H1 (cell line): Measurements from ENCODE around the gene NUP205. TPM values are rescaled to one million over a fixed set of nuclear protein-coding genes. Genes with fewer than 3 reads are reported as not detected.
"Not testable (repeated sequence)": the region's sequence is repeated elsewhere in the genome, so short reads cannot be mapped to it uniquely, and the experiment has no call there.

Experiments used
- CTCF ChIA-PET: fragments of 300-600 bp; sonication (Branson Sonifier 250); formaldehyde crosslinking; loops from one replicate; lab custom pipeline; 2021; ENCODE audit not compliant: partially characterized antibody; lab: Charles Lee
- POLR2A ChIA-PET: fragments of 300-600 bp; sonication (Branson Sonifier 250); formaldehyde crosslinking; loops from one replicate; lab custom pipeline; 2021; ENCODE audit warnings: inconsistent platforms; ENCODE audit not compliant: partially characterized antibody; lab: Charles Lee
- DNase-seq, 2 experiments: peaks; one replicate each; pipeline versions ENCODE4 v3.0.0 to v3.0.0-alpha.2; 2010 to 2022; ENCODE audit warnings: low spot score in 2 of 2, low read depth in 1 of 2, mixed read lengths in 1 of 2
- FAIRE-seq: peaks from 2 replicates; lab custom pipeline; 2011; peaks lifted over from hg19 to GRCh38; lab: Jason Lieb, UNC
- H2AFZ ChIP-seq: 2 replicates; pipeline ENCODE4 v1.8.1; 2012; ENCODE audit warnings: low read length, inconsistent platforms
- H2AK5ac ChIP-seq: 2 replicates; pipeline ENCODE4 v1.6.1; 2013; ENCODE audit warnings: low read depth, low read length
- H2BK120ac ChIP-seq: replicated peaks from 2 replicates; pipeline ENCODE3; 2013; ENCODE audit warnings: low read depth, low read length, inconsistent platforms
- H2BK12ac ChIP-seq: 2 replicates; pipeline ENCODE4 v1.6.1; 2013; ENCODE audit warnings: low read depth, low read length
- H2BK15ac ChIP-seq: 2 replicates; pipeline ENCODE4 v1.6.1; 2013; ENCODE audit warnings: low read length
- H2BK20ac ChIP-seq: 2 replicates; pipeline ENCODE4 v1.6.1; 2013; ENCODE audit warnings: low read length
- H2BK5ac ChIP-seq: 2 replicates; pipeline ENCODE4 v1.6.1; 2013; ENCODE audit warnings: low read depth, low read length
- H3K14ac ChIP-seq: 2 replicates; pipeline ENCODE4 v1.6.1; 2013; ENCODE audit warnings: inconsistent platforms; ENCODE audit not compliant: insufficient read length
- H3K18ac ChIP-seq: 2 replicates; pipeline ENCODE4 v1.6.1; 2013; ENCODE audit warnings: low read length; ENCODE audit errors: extremely low read depth
- H3K23ac ChIP-seq: 2 replicates; pipeline ENCODE4 v1.6.1; 2013; ENCODE audit warnings: inconsistent platforms; ENCODE audit not compliant: insufficient read length
- H3K23me2 ChIP-seq: 2 replicates; pipeline ENCODE4 v1.6.1; 2013; ENCODE audit warnings: low read depth, low read length
- H3K27ac ChIP-seq: 2 replicates; pipeline ENCODE4 v1.6.1; 2011; ENCODE audit warnings: low read depth, low read length, inconsistent platforms
- H3K27me3 ChIP-seq, 4 experiments: replicated peaks in 1 of 4; 1 replicate in 1 of 4; 2 replicates in 3 of 4; pipeline versions ENCODE4 v1.6.1 to v1.8.1; 2011 to 2013; ENCODE audit warnings: low read length in 3 of 4, mild to moderate bottlenecking in 3 of 4, inconsistent platforms in 2 of 4, mixed read lengths in 2 of 4, moderate library complexity in 1 of 4; ENCODE audit not compliant: control insufficient read depth in 3 of 4, insufficient read depth in 3 of 4; ENCODE audit errors: extremely low read depth in 1 of 4
- H3K36me3 ChIP-seq, 4 experiments: 2 replicates each; pipeline versions ENCODE4 v1.6.1 to v1.8.1; 2011 to 2013; ENCODE audit warnings: mild to moderate bottlenecking in 4 of 4, low read length in 3 of 4, moderate library complexity in 2 of 4, control low read depth in 1 of 4, inconsistent platforms in 1 of 4; ENCODE audit not compliant: insufficient read depth in 4 of 4, control insufficient read depth in 2 of 4
- H3K4ac ChIP-seq: replicated peaks from 2 replicates; pipeline ENCODE3; 2013; ENCODE audit warnings: low read length, low read depth, mixed read lengths, inconsistent platforms; ENCODE audit not compliant: insufficient read length
- H3K4me1 ChIP-seq, 4 experiments: replicated peaks in 1 of 4; 1 replicate in 1 of 4; 2 replicates in 3 of 4; pipeline versions ENCODE4 v1.6.1 to v1.8.1; 2011 to 2013; ENCODE audit warnings: low read length in 3 of 4, inconsistent platforms in 2 of 4, mixed read lengths in 1 of 4; ENCODE audit not compliant: insufficient read depth in 4 of 4, control insufficient read depth in 3 of 4
- H3K4me2 ChIP-seq, 2 experiments: 2 replicates each; pipeline versions ENCODE4 v1.6.1 to v1.8.1; 2011 to 2013; ENCODE audit warnings: low read depth in 2 of 2, low read length in 2 of 2, control low read depth in 1 of 2, inconsistent platforms in 1 of 2, mild to moderate bottlenecking in 1 of 2; ENCODE audit not compliant: insufficient read depth in 1 of 2
- H3K4me3 ChIP-seq, 4 experiments: fragments of 200-600, 300-600 bp in 1 of 4; sonication (generic), shearing (Covaris generic), sonication (Bioruptor Twin) in 1 of 4; 2 replicates each; pipeline versions ENCODE4 v1.5.1 to v1.8.1; 2011 to 2016; ENCODE audit warnings: low read length in 4 of 4, low read depth in 3 of 4, control low read depth in 2 of 4, inconsistent platforms in 2 of 4, mild to moderate bottlenecking in 2 of 4, mixed read lengths in 1 of 4, moderate library complexity in 1 of 4; ENCODE audit not compliant: insufficient read depth in 2 of 4; ENCODE audit errors: extremely low read depth in 1 of 4
- H3K56ac ChIP-seq: replicated peaks from 2 replicates; pipeline ENCODE3; 2013; ENCODE audit warnings: low read depth, mild to moderate bottlenecking, mixed read lengths, low read length, inconsistent platforms; ENCODE audit not compliant: insufficient read length
- H3K79me1 ChIP-seq: 2 replicates; pipeline ENCODE4 v1.6.1; 2013; ENCODE audit warnings: low read depth, low read length, control low read depth
- H3K79me2 ChIP-seq, 2 experiments: 2 replicates each; pipeline versions ENCODE4 v1.6.1 to v1.8.1; 2012 to 2013; ENCODE audit warnings: low read length in 2 of 2, mild to moderate bottlenecking in 2 of 2, inconsistent platforms in 1 of 2; ENCODE audit not compliant: insufficient read depth in 2 of 2, control insufficient read depth in 1 of 2
- H3K9ac ChIP-seq, 4 experiments: replicated peaks in 1 of 4; 1 replicate in 1 of 4; 2 replicates in 3 of 4; pipeline versions ENCODE4 v1.6.1 to v1.8.1; 2011 to 2013; ENCODE audit warnings: low read depth in 3 of 4, low read length in 3 of 4, control low read depth in 2 of 4, mild to moderate bottlenecking in 2 of 4, moderate library complexity in 2 of 4, inconsistent platforms in 1 of 4; ENCODE audit errors: extremely low read depth in 1 of 4
- H3K9me3 ChIP-seq, 2 experiments: 2 replicates each; pipeline versions ENCODE4 v1.6.1 to v1.8.1; 2012 to 2013; ENCODE audit warnings: mild to moderate bottlenecking in 2 of 2, moderate library complexity in 2 of 2, control low read depth in 1 of 2, inconsistent platforms in 1 of 2, low read depth in 1 of 2, low read length in 1 of 2, mixed read lengths in 1 of 2; ENCODE audit not compliant: insufficient read depth in 2 of 2
- H4K20me1 ChIP-seq, 2 experiments: replicated peaks in 1 of 2; 2 replicates each; pipeline versions ENCODE3 to v1.8.1; 2011 to 2013; ENCODE audit warnings: inconsistent platforms in 2 of 2, low read length in 2 of 2, mild to moderate bottlenecking in 1 of 2; ENCODE audit not compliant: insufficient read depth in 2 of 2, control insufficient read depth in 1 of 2
- H4K5ac ChIP-seq: 2 replicates; pipeline ENCODE4 v1.6.1; 2013; ENCODE audit warnings: low read length, low read depth, mixed read lengths, inconsistent platforms; ENCODE audit not compliant: insufficient read length
- H4K8ac ChIP-seq: 2 replicates; pipeline ENCODE4 v1.8.0; 2013; ENCODE audit warnings: mild to moderate bottlenecking, moderate library complexity, low read length, inconsistent platforms; ENCODE audit not compliant: insufficient read depth; ENCODE audit errors: extremely low read depth
- H4K91ac ChIP-seq: replicated peaks from 2 replicates; pipeline ENCODE3; 2013; ENCODE audit warnings: low read length, mixed read lengths, inconsistent platforms; ENCODE audit not compliant: insufficient read length
- polyA plus RNA-seq, 7 experiments: library from polyadenylated mRNA; depleted of rRNA in 3 of 7; stranded (reverse) in 5 of 7; unstranded in 2 of 7; fragments of >200 nt in 5 of 7; fragments of 200-250 nt in 2 of 7; gene quantifications; 1 replicate in 5 of 7; 2 replicates in 1 of 7; 4 replicates in 1 of 7; pipeline versions ENCODE4 v1.2.1 to v1.2.3, GENCODE V29; 2011 to 2013; ENCODE audit warnings: missing spikeins in 2 of 7, mixed read lengths in 2 of 7
- total RNA-seq: library from RNA; stranded (reverse); fragmentation: NEBNext Ultra II Directional; extraction: Animal tissue kit (Norgen Biotek cat#: 25700); gene quantifications from 2 replicates; pipeline ENCODE4 v1.2.1, GENCODE V29; 2021

NUP205 gene
- total and polyA plus RNA-seq, 2 of the 8 experiments (the other 6 are each of a cell fraction or from before 2014, with no cell fraction given): 148 to 216 TPM

- H3K23ac ChIP-seq, H2BK12ac ChIP-seq, H3K4ac ChIP-seq, H4K5ac ChIP-seq, H3K27me3 ChIP-seq, H3K79me1 ChIP-seq, H3K79me2 ChIP-seq, H4K8ac ChIP-seq, H3K18ac ChIP-seq, FAIRE-seq, H3K4me3 ChIP-seq, POLR2A ChIA-PET, H2AFZ ChIP-seq, H2BK15ac ChIP-seq, H3K4me1 ChIP-seq, H2BK5ac ChIP-seq, DNase-seq, H3K23me2 ChIP-seq, H3K56ac ChIP-seq, H3K4me2 ChIP-seq, H3K9ac ChIP-seq, H2AK5ac ChIP-seq, H4K91ac ChIP-seq, H3K27ac ChIP-seq, H4K20me1 ChIP-seq, H3K14ac ChIP-seq, H2BK120ac ChIP-seq, H2BK20ac ChIP-seq, H3K9me3 ChIP-seq: not testable (repeated sequence)
- H3K36me3 ChIP-seq: peaks cover 10 to 90% (median 62%) of the 10 kb centered on the region in 4 experiments
- CTCF ChIA-PET: interaction anchor here (1.0 to 1.3 kb wide), 2 partner anchors 18 to 26 kb away, joined by 3 to 5 read pairs; no protein-coding TSS in a partner anchor
These were observed 82.0 kb downstream of the NUP205 start for GRCh38 chr7:135639690-135640089.
